ENCODE results near the gene ELF1. TPM values are rescaled to one million over a fixed set of nuclear protein-coding genes. Genes with fewer than 3 reads are reported as not detected.

ELF1 gene
- total RNA-seq, 1 donor from 2014 or later: 47.4 TPM

GRCh38 chr13:40961214-40961613, 57.9 kb downstream of the ELF1 start:
- Mint-ChIP-seq H3K36me3 (peaks cover 22% of the 10 kb centered on the region), H3K27me3 (no peaks in the 10 kb centered on the region), H3K4me1 (ENCODE audit: unreplicated experiment) (peaks cover 4% of the 10 kb centered on the region), H3K27ac (peak overlapping the region; percentile 67), H3K9me3 (peaks cover 5% of the 10 kb centered on the region), H3K4me3 (no peak overlapping the region)
- TF ChIP-seq CTCF (conservative IDR thresholded peaks at IDR 0.05): no peak
- DNase-seq (ENCODE audit: extremely low spot score, unreplicated experiment): no peak

GRCh38 chr13:40960716-40961115, 58.4 kb downstream of the ELF1 start:
- Mint-ChIP-seq H3K4me1 (ENCODE audit: unreplicated experiment) (peaks cover 4% of the 10 kb centered on the region), H3K36me3 (peaks cover 22% of the 10 kb centered on the region), H3K9me3 (peaks cover 5% of the 10 kb centered on the region), H3K4me3 (no peak overlapping the region), H3K27me3 (no peaks in the 10 kb centered on the region), H3K27ac (no peak overlapping the region)
- DNase-seq (ENCODE audit: extremely low spot score, unreplicated experiment): no peak
- TF ChIP-seq CTCF (conservative IDR thresholded peaks at IDR 0.05): no peak

- no peak overlapping the region for H3K4me3 Mint-ChIP-seq
- no peaks in the 10 kb centered on the region for H3K4me1 Mint-ChIP-seq (ENCODE audit: unreplicated experiment)
- no peaks in the 10 kb centered on the region for H3K27me3 Mint-ChIP-seq
- TF ChIP-seq CTCF (conservative IDR thresholded peaks at IDR 0.05): no peak
- DNase-seq (ENCODE audit: extremely low spot score, unreplicated experiment): no peak
- H3K9me3 Mint-ChIP-seq: no peaks in the 10 kb centered on the region
- H3K36me3 Mint-ChIP-seq: peaks cover 23% of the 10 kb centered on the region
- H3K27ac Mint-ChIP-seq: no peak overlapping the region
Observed at GRCh38 chr13:40958655-40959054, 60.5 kb downstream of the ELF1 start.

- Mint-ChIP-seq H3K27me3 (no peaks in the 10 kb centered on the region), H3K36me3 (peaks cover 47% of the 10 kb centered on the region), H3K9me3 (no peaks in the 10 kb centered on the region), H3K27ac (no peak overlapping the region), H3K4me1 (ENCODE audit: unreplicated experiment) (no peaks in the 10 kb centered on the region), H3K4me3 (no peak overlapping the region)
- TF ChIP-seq CTCF (conservative IDR thresholded peaks at IDR 0.05): no peak
- no peak for DNase-seq (ENCODE audit: extremely low spot score, unreplicated experiment)
Observed at GRCh38 chr13:40946485-40946884, 72.6 kb downstream of the ELF1 start.

GRCh38 chr13:40943073-40943472, 76.0 kb downstream of the ELF1 start:
- no peak for TF ChIP-seq CTCF (conservative IDR thresholded peaks at IDR 0.05)

GRCh38 chr13:40941581-40941980, 77.5 kb downstream of the ELF1 start:
- Mint-ChIP-seq H3K27me3 (no peaks in the 10 kb centered on the region), H3K4me1 (ENCODE audit: unreplicated experiment) (no peaks in the 10 kb centered on the region), H3K36me3 (peaks cover 46% of the 10 kb centered on the region), H3K9me3 (no peaks in the 10 kb centered on the region), H3K4me3 (no peak overlapping the region), H3K27ac (no peak overlapping the region)
- DNase-seq (ENCODE audit: extremely low spot score, unreplicated experiment): no peak
- no peak for TF ChIP-seq CTCF (conservative IDR thresholded peaks at IDR 0.05)

More at GRCh38 chr13:40943073-40943472, 76.0 kb downstream of the ELF1 start:
- H3K9me3 Mint-ChIP-seq: no peaks in the 10 kb centered on the region
- H3K27ac Mint-ChIP-seq: no peak overlapping the region
- peaks cover 50% of the 10 kb centered on the region for H3K36me3 Mint-ChIP-seq
- no peaks in the 10 kb centered on the region for H3K4me1 Mint-ChIP-seq (ENCODE audit: unreplicated experiment)
- H3K27me3 Mint-ChIP-seq: no peaks in the 10 kb centered on the region
- no peak overlapping the region for H3K4me3 Mint-ChIP-seq
- no peak for DNase-seq (ENCODE audit: extremely low spot score, unreplicated experiment)

Measured in type B pancreatic cell (in vitro differentiated cells).